Ishikawa (cell line): ENCODE measurements around the gene ATRIP.

Experiments
- CEBPB ChIP-seq: IDR thresholded peaks from 2 replicates; pipeline ENCODE4 v1.6.1; 2012
- CREB1 ChIP-seq: IDR thresholded peaks from 2 replicates; pipeline ENCODE4 v1.6.1; 2012; ENCODE audit warnings: low read depth
- EP300 ChIP-seq: IDR thresholded peaks from 2 replicates; pipeline ENCODE4 v1.6.1; 2012; ENCODE audit warnings: borderline replicate concordance
- FOXM1 ChIP-seq: IDR thresholded peaks from 2 replicates; pipeline ENCODE4 v1.6.1; 2012; ENCODE audit warnings: low read depth, borderline replicate concordance
- RAD21 ChIP-seq: IDR thresholded peaks from 2 replicates; pipeline ENCODE4 v1.6.1; 2012; ENCODE audit warnings: low read depth
- TAF1 ChIP-seq: IDR thresholded peaks from 2 replicates; pipeline ENCODE4 v1.6.1; 2012; ENCODE audit warnings: low read depth, mild to moderate bottlenecking
- YY1 ChIP-seq: IDR thresholded peaks from 2 replicates; pipeline ENCODE4 v1.6.1; 2012; ENCODE audit warnings: low read depth
- TF ChIP-seq, protein P1 (sequence below): IDR thresholded peaks from 2 replicates; pipeline ENCODE4 v1.6.1; 2012
- TF ChIP-seq, protein P2 (sequence below): IDR thresholded peaks from 2 replicates; pipeline ENCODE4 v1.6.1; 2012; ENCODE audit warnings: low read depth, mild to moderate bottlenecking
- TF ChIP-seq, protein P3 (sequence below): IDR thresholded peaks from 2 replicates; pipeline ENCODE4 v1.6.1; 2012

DNA sequence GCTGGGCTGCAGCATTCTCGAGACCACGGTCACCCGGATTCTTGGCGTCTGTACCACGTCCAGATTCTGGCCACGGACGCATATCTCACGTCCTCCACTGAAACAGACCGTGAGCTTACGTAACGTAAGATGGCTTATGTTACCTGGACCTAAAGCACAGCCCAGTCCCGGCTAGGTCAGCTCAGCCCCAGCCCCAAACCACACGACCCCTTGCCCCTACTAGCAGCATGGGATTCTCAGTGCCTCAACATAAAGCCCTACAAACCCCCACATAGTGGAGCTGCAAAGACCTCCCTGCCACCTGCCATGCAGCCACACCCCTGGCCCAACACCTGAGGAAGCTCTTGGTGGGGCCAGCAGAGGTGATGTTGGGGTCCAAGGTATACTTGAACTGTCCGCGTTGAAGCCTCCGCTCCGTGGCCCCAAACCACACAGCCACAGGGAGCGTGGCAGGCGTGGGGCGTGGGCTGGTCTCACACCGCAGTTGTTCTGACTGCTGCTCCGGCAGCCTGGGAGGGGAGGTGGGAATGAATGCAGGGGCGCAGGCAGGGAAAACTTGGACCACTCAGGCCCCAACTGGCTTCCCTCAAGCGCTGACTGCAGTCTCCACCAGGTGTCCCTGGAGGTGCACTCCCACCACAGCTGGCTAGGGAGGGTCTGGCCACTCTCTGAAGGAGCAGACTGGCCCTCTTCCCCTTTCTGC lies 31.1 kb upstream of the ATRIP start:
- TF ChIP-seq EP300 (no peak), TAF1 (no peak), CREB1 (no peak), RAD21 (no peak), YY1 (no peak), CEBPB (no peak), FOXM1 (no peak)
- TF ChIP-seq, protein P1, sequence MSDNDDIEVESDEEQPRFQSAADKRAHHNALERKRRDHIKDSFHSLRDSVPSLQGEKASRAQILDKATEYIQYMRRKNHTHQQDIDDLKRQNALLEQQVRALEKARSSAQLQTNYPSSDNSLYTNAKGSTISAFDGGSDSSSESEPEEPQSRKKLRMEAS: no peak
- TF ChIP-seq, protein P2, sequence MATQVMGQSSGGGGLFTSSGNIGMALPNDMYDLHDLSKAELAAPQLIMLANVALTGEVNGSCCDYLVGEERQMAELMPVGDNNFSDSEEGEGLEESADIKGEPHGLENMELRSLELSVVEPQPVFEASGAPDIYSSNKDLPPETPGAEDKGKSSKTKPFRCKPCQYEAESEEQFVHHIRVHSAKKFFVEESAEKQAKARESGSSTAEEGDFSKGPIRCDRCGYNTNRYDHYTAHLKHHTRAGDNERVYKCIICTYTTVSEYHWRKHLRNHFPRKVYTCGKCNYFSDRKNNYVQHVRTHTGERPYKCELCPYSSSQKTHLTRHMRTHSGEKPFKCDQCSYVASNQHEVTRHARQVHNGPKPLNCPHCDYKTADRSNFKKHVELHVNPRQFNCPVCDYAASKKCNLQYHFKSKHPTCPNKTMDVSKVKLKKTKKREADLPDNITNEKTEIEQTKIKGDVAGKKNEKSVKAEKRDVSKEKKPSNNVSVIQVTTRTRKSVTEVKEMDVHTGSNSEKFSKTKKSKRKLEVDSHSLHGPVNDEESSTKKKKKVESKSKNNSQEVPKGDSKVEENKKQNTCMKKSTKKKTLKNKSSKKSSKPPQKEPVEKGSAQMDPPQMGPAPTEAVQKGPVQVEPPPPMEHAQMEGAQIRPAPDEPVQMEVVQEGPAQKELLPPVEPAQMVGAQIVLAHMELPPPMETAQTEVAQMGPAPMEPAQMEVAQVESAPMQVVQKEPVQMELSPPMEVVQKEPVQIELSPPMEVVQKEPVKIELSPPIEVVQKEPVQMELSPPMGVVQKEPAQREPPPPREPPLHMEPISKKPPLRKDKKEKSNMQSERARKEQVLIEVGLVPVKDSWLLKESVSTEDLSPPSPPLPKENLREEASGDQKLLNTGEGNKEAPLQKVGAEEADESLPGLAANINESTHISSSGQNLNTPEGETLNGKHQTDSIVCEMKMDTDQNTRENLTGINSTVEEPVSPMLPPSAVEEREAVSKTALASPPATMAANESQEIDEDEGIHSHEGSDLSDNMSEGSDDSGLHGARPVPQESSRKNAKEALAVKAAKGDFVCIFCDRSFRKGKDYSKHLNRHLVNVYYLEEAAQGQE: no peak
- TF ChIP-seq, protein P3, sequence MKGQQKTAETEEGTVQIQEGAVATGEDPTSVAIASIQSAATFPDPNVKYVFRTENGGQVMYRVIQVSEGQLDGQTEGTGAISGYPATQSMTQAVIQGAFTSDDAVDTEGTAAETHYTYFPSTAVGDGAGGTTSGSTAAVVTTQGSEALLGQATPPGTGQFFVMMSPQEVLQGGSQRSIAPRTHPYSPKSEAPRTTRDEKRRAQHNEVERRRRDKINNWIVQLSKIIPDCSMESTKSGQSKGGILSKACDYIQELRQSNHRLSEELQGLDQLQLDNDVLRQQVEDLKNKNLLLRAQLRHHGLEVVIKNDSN: no peak
